SKM-1 treated with dmso at 0.1 percent for 144 hours (cell line): ENCODE data around the gene S100A7A.
"Not testable (repeated sequence)": the region's sequence is repeated elsewhere in the genome, so short reads cannot be mapped to it uniquely, and the experiment has no call there.

Experiments
- DNase-seq: peaks from one replicate; lab custom pipeline; 2025; ENCODE audit not compliant: unreplicated experiment; lab: John Stamatoyannopoulos, UW

S100A7A gene

DNA sequence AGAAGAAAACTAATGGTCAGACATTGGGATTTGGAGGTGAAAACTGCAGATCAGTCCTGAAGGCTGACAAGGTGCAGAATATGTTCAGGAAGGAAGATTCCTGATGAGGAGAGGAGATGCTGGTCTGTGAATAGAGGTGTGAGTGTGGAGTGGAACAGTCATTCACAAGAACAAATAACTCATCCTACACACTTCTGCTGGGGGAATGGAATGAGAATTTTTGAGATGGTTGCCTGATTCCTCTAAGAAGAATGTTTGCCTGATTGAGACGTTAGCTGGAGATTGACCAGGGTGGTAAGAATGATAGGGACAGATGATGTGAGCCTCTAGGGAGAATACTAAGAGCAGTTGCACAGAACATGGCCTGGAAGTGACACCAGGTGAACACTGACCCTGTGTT is 40.1 kb downstream of the S100A7A start:
- no peak for DNase-seq

DNA sequence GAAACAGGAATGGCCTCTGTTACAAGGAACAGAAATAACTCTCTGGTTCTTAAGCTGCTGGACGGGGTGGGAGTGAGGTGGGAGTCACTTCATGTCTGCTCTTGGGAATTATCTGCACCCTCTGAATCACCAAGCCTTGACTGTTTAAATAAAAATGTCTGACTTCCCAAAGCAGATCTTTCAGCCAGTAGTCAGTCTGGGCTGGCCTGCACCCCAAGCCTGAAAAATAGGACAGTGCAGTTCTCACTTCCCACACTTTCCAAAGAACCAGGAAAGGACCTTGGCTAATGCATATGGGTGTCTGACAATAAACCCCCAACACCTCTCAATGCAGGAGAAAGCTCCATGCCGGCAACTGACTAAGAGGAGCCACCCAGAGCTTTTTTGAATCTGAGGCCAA is 43.3 kb downstream of the S100A7A start:
- DNase-seq, result no peak

DNA sequence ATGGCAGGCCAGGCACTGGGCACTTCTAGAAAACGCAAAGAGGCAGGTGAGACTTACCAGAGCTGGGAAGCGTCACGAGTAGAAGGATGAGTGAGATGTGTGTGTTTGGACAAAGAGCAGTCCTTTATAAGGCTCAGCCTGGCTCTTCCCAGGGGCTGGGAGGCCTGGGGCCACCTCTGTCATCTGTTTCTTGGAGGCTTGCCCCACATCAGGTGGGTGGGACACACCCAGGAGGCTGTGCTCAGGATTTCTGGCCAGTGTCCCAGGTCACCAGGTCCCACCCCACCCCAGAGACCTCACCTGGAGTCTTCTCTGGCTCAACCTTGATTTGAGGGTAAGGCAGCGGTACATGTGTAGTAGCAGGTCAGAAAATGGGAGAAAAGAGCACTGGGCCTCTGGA is 44.2 kb downstream of the S100A7A start, which contains the start of gene S100A7:
Gene S100A7, minus strand, starts transcription at position 101 of the 400 bp plus-strand sequence. CDS start 1,638 bp downstream, outside the sequence.
- DNase-seq, result no peak

GRCh38 chr1:153462741-153463140 is 46.4 kb downstream of the S100A7A start:
- not testable (repeated sequence) for DNase-seq

GRCh38 chr1:153465811-153466636 is 49.7 kb downstream of the S100A7A start:
- DNase-seq, result peak; percentile 31

DNA sequence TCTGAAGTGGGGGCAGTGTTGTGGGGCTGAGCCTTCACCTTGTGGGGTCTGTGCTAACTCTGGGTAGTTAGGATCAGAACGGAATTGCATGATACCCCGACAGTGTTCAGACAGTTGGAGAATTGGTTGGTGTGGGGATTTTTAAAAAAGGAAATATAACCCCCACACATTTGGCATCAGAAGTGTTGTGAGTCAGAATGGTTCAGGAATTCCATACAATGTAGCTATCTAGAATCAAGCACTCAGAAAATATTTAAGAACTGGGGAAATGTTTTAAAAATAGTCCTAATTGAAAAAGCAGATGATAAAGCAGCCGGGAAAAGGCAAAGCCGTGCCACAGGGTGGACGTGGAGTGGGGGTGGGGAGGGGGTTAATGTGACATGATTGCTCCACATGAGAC is 50.6 kb downstream of the S100A7A start:
- DNase-seq, result no peak

DNA sequence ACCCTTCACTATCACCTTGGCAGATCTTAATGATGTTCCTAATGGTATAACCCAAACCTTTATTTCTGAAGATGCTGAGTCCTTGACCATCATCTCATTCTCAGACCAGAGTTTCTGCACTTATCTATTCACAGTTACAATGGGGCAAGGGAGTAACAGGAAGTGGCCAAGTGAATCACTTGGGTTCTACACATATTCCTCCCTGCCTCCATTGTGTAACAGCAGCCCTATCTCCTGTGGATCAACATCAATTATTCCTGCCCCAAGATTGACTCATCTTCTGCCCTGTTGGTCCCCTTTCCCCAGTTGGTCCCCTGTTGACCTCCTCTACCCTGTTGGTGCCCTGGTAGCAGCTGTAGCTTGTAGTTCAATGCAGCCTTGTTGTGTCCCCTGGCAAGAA is 54.4 kb downstream of the S100A7A start:
- peak; percentile 30 for DNase-seq
